DMS114 treated with DMSO at 0.1 percent for 48 hours (cell line): ENCODE results near the gene KRT10.
A peak's percentile ranks its signal among the peaks of the same experiment; 100 is the strongest.
"Not testable (repeated sequence)": the region's sequence is repeated elsewhere in the genome, so short reads cannot be mapped to it uniquely, and the experiment has no call there.

Experiments used
- DNase-seq: peaks from one replicate; lab custom pipeline; 2025; ENCODE audit not compliant: unreplicated experiment; lab: John Stamatoyannopoulos, UW

Gene KRT10

DNA sequence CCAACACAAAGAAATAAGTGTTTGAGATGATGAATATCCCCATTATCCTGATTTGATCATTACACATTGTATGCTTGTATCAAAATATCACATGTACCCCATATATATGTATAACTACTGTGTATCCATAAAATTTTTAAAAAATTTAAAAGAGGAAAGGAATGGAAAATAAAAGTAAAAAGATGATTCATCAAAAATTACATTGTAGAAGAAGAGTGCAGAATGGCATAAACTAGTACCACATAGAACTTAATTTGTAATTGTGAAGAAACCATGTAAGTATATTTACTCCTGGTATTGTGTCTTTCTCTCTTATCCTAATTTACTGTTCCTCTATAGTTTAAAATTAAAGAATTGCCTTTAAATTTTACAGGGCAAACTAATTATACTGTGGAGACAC is 11.5 kb upstream of the KRT10 start:
- DNase-seq = no peak

DNA sequence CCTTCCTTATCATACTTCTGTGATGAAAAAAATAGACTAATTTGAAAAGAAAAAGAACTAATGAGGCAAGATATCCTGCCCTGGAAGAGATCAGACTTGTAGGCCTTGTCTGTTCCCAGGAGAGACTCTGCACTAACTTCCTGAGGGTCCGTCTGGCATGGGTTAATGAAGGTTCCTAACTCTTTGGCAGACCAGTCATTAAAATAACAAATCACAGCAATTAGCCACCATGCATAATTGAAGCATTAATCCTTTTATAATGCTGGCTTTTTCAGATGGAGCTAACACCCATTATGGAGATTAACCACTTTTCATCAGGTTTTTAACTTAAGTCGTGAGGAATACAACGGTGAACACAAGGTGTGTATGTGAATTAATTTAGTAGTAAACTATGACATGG is 10.4 kb upstream of the KRT10 start:
- no peak for DNase-seq

DNA sequence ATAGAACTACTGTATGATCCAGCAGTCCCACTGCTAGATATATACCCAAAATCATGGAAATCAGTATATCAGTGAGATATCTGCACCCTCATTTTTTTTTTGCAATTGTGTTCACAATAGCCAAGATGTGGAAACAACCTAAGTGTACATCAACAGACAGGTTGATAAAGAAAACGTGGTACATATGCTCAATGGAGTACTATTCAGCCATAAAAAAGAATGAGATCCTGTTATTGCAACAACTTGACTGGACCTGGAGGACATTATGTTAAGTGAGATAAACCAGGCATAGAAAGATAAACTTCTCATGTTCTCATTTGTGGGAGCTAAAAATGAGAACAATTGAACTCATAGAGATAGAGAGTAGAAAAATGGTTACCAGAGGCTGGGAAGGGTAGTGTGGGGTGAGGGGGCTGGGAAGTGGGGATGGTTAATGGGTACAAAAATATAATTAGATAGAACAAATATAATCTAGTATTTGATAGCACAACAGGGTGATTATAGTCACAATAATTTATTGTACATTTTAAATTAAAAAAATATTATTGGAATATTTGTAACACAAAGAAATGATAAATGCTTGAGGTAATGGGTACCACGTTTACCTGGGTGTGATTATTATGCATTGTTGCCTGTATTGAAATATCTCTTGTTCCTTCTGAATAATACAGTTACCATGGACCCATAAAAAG is 7.8 kb upstream of the KRT10 start:
- DNase-seq = no peak

- DNase-seq = no peak
These were observed 6.1 kb upstream of the KRT10 start for GRCh38 chr17:40828454-40829044.

DNA sequence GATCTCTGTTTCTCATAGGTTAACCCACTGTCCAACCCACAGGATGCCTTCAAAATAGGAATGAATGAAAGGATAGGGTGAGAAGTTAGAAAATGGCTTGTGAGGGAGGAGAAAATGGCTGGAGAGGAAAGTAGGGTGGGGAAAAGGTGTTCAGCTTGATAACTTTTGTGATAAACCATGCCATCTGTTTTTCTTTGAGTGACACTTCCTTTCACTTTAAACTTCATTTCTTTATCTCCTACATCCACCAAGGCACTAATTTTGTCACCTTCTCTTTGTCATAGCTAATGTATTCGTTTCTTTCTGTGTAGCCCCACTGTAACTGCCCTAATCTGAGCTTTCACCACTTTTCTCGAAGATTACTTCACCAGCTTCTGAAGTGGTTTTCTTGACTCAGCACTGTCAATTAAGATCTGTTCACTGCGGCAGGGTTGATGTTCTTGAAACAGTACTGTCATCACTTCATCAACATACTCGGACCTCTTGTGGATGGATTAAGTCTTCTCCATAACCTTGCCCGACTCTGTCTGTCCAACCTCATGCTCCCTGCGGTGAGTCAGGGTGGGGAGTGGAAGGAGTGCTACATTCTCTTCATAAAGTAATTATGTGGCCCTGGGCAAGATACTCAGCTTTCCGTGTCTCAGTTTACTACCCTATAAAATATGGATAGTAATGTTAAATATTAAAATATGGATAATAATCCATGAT is 5.5 kb upstream of the KRT10 start:
- no peak for DNase-seq

DNA sequence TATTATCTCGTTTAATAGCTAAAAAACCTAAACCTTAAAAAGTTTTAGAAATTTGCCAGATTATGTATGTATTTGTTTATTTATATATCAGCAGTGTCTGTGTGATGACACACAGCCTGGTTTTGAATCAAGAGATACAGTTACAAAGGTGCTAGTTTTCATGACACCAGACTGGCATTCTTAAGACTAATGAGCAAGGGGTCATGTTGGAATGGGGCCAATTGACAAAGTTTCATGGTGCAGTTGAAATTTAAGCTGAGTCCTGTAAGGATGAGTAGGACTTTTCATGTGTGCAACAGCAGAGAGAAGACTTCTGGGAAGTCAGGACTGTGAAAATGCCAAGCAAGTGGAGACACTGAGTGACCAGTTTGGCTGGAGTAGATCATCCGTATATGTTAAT is 3.2 kb upstream of the KRT10 start:
- no peak for DNase-seq

GRCh38 chr17:40824015-40824832 is 1.8 kb upstream of the KRT10 start:
- no peak for DNase-seq

GRCh38 chr17:40821536-40821935 is 878 bp downstream of the KRT10 start:
- no peak for DNase-seq

- no peak for DNase-seq
These were observed 2.1 kb downstream of the KRT10 start for GRCh38 chr17:40820228-40820838.

DNA sequence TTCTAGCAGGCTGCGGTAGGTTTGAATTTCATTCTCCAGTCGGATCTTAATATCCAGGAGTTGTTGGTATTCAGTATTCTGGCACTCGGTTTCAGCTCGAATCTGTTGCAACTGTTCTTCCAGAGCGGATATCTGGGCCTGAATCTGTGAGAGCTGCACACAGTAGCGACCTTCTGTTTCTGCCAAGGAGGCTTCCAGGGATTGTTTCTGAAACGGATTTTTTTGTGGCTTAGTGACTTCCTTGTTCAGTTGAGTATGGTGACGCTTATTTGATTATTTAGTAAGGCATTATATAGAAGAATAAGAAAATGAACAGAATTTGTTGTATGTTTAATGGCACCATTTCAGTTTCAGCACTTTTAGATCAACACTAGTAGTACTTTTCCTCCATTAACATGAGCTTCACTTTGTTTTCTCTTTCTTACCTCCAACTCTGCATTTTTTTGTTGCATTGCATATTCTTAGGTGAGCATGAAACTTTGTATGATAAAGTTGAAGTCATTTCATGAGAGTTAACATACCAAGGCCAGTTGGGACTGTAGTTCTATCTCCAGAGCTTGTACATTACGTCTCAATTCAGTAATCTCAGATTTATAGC is 2.8 kb downstream of the KRT10 start:
- no peak for DNase-seq

- DNase-seq = peak; percentile 59
These were observed 3.5 kb downstream of the KRT10 start for GRCh38 chr17:40818733-40819527.

GRCh38 chr17:40818343-40818732 is 4.1 kb downstream of the KRT10 start:
- no peak for DNase-seq

GRCh38 chr17:40817103-40817682 is 5.2 kb downstream of the KRT10 start:
- no peak for DNase-seq

- no peak for DNase-seq
These were observed 5.8 kb downstream of the KRT10 start for GRCh38 chr17:40816569-40816968.

DNA sequence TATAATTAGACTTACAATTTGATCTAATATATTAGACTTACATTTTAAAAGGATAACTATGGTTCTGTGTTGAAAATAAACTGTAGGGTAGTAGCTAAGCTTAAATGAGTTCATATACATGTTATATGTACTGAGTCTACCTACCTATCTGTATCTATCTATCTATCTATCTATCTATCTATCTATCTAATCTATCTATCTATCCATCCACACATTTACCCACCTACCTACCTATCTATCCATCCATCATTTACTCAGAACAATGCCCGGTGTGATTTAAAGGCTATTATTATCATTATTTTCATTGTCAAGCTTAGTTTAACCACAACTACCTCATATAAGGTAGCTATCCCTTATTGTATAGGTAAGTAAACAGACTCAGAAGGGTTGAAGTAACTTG is 7.0 kb downstream of the KRT10 start:
- no peak for DNase-seq

- not testable (repeated sequence) for DNase-seq
These were observed 7.8 kb downstream of the KRT10 start for GRCh38 chr17:40814657-40815056.

- DNase-seq = no peak
These were observed 8.6 kb downstream of the KRT10 start for GRCh38 chr17:40813804-40814203.

- DNase-seq = no peak
These were observed 9.8 kb downstream of the KRT10 start for GRCh38 chr17:40812639-40813038.

GRCh38 chr17:40810494-40810893 is 11.9 kb downstream of the KRT10 start:
- no peak for DNase-seq
